Vagina (tissue), 2 donors: ENCODE data around the gene FAM228B.

Source experiments
- POLR2AphosphoS5 ChIP-seq, 2 donors: sonication (generic); formaldehyde crosslinking; IDR thresholded peaks; one replicate each; pipeline ENCODE4 v1.9.0; 2017; ENCODE audit warnings: antibody characterized with exemption in 2 of 2, mild to moderate bottlenecking in 2 of 2, low read depth in 1 of 2; ENCODE audit not compliant: insufficient read depth in 1 of 2
- TF ChIP-seq, protein P1 (sequence below), 3 experiments: fragments of 450-650 bp in 2 of 3; fragments of 200-600 bp in 1 of 3; sonication (generic) in 1 of 3; IDR thresholded peaks; one replicate each; pipeline ENCODE4 v1.5.1; 2017 to 2019; ENCODE audit warnings: antibody characterized with exemption in 3 of 3, mild to moderate bottlenecking in 2 of 3, moderate library complexity in 2 of 3

DNA sequence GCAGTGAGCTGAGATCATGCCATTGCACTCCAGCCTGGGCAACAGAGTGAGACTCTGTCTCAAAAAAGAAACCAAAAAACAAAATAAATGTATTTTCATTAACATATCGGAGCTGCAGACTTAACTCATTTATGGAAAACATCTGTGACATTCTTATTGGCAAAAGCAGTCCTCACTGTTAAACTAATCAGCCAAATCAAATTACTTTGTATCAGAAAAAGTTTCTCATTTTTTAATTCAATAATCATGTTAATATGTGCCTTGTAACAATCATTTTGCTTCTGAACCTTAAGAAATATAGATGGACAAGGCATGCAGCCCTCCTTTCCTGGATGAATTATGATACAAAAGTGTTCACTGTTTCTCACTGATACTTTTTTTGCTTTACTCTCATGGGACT lies 20.6 kb upstream of the FAM228B start:
- TF ChIP-seq, protein P1, sequence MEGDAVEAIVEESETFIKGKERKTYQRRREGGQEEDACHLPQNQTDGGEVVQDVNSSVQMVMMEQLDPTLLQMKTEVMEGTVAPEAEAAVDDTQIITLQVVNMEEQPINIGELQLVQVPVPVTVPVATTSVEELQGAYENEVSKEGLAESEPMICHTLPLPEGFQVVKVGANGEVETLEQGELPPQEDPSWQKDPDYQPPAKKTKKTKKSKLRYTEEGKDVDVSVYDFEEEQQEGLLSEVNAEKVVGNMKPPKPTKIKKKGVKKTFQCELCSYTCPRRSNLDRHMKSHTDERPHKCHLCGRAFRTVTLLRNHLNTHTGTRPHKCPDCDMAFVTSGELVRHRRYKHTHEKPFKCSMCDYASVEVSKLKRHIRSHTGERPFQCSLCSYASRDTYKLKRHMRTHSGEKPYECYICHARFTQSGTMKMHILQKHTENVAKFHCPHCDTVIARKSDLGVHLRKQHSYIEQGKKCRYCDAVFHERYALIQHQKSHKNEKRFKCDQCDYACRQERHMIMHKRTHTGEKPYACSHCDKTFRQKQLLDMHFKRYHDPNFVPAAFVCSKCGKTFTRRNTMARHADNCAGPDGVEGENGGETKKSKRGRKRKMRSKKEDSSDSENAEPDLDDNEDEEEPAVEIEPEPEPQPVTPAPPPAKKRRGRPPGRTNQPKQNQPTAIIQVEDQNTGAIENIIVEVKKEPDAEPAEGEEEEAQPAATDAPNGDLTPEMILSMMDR (IDR thresholded peaks at IDR 0.05): no peak
- TF ChIP-seq POLR2AphosphoS5 (IDR thresholded peaks at IDR 0.05; ENCODE audit: insufficient read depth in 1 of 2, low read depth in 1 of 2): no peak
